ENCODE data around the gene LMX1B.

DNA sequence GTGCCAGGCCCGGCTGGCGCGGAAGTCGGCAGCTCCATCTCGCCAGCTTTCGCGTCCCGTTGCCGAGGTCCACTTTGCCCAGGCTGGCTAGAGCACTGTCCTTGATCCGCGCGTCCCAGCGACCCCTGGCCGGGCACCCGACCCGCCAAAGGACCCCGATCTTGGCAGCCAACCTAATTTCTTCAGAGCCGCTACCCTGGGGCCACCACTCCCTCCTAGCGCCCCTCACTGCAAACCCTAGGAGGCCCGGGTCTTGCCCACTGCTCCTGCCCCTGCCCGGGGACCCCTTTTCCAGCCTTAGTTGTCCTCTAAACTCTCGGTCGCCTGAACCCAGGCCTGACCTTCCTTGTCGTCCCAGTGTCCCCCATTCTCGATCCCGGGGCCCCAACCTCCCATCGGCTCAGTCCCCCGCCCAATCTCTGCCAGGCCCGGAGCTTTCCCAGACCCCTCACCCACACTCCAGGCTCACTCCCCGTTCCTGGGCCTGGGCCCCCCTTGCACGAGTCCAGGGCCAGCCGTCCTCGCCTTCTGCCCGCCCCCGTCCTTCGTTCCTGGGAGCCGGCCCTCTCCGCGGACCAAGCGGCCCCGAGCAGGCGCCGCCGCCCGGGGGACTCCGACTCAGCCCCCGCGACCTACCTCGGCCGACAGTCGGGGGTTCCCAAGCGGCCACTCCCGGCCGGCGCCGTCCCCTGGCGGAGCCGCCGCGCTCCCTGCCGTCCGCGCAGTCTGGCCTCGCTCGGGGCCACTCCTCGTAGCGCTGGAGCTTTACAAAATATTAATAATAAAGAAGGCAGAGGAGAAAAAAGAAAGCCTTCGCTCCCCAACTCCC lies 701 bp upstream of the LMX1B start:
- TF ChIP-seq ZNF324 (tag by site-specific recombination; IDR thresholded peaks at IDR 0.05) (no peak), PATZ1 (tag by site-specific recombination; IDR thresholded peaks at IDR 0.05) (peak; percentile 89), ZNF221 (tag by site-specific recombination; IDR thresholded peaks at IDR 0.05; ENCODE audit: borderline replicate concordance) (no peak), YY1 (tag by site-specific recombination; IDR thresholded peaks at IDR 0.05) (no peak)
- TF ChIP-seq, protein P1, sequence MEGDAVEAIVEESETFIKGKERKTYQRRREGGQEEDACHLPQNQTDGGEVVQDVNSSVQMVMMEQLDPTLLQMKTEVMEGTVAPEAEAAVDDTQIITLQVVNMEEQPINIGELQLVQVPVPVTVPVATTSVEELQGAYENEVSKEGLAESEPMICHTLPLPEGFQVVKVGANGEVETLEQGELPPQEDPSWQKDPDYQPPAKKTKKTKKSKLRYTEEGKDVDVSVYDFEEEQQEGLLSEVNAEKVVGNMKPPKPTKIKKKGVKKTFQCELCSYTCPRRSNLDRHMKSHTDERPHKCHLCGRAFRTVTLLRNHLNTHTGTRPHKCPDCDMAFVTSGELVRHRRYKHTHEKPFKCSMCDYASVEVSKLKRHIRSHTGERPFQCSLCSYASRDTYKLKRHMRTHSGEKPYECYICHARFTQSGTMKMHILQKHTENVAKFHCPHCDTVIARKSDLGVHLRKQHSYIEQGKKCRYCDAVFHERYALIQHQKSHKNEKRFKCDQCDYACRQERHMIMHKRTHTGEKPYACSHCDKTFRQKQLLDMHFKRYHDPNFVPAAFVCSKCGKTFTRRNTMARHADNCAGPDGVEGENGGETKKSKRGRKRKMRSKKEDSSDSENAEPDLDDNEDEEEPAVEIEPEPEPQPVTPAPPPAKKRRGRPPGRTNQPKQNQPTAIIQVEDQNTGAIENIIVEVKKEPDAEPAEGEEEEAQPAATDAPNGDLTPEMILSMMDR (tag by site-specific recombination; IDR thresholded peaks at IDR 0.05): no peak
- TF ChIP-seq, protein P2, sequence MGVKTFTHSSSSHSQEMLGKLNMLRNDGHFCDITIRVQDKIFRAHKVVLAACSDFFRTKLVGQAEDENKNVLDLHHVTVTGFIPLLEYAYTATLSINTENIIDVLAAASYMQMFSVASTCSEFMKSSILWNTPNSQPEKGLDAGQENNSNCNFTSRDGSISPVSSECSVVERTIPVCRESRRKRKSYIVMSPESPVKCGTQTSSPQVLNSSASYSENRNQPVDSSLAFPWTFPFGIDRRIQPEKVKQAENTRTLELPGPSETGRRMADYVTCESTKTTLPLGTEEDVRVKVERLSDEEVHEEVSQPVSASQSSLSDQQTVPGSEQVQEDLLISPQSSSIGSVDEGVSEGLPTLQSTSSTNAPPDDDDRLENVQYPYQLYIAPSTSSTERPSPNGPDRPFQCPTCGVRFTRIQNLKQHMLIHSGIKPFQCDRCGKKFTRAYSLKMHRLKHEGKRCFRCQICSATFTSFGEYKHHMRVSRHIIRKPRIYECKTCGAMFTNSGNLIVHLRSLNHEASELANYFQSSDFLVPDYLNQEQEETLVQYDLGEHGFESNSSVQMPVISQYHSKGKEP (tag by site-specific recombination; IDR thresholded peaks at IDR 0.05): no peak

Measured in HEK293 (cell line).